Lower lobe of right lung (tissue), 2 donors: ENCODE results near the gene PLK5. TPM values are rescaled to one million over a fixed set of nuclear protein-coding genes. Genes with fewer than 3 reads are reported as not detected.

Experiments used
- ATAC-seq, 2 donors: fragments of 200-7000 bp; cut with Tn5 transposase; one replicate each; pipeline ENCODE4 v1.9.1; 2020 to 2022; ENCODE audit warnings: mild to moderate bottlenecking in 2 of 2, moderate library complexity in 2 of 2
- DNase-seq: peaks from one replicate; pipeline ENCODE4 v3.0.0-alpha.2; 2020
- H3K27ac ChIP-seq: fragments of 200-600 bp; one replicate; pipeline ENCODE4 v1.8.0; 2022
- H3K27me3 ChIP-seq: fragments of 200-600 bp; one replicate; pipeline ENCODE4 v1.8.0; 2022; ENCODE audit warnings: low read depth
- H3K36me3 ChIP-seq: fragments of 200-600 bp; one replicate; pipeline ENCODE4 v1.8.0; 2022; ENCODE audit warnings: mild to moderate bottlenecking
- H3K4me1 ChIP-seq: fragments of 200-600 bp; one replicate; pipeline ENCODE4 v1.8.0; 2022
- H3K4me3 ChIP-seq: fragments of 200-600 bp; one replicate; pipeline ENCODE4 v1.8.0; 2022; ENCODE audit warnings: mild to moderate bottlenecking
- H3K9me3 ChIP-seq: fragments of 200-600 bp; one replicate; pipeline ENCODE4 v1.8.0; 2022
- intact Hi-C: fragments of 100-400 bp; cut with DNase I; formaldehyde crosslinking; loops from one replicate; pipeline ENCODE4 v1.11.0; 2022
- total RNA-seq: library from RNA; stranded (reverse); fragmentation: NEBNext Ultra II Directional; extraction: Animal tissue kit (Norgen Biotek cat#: 25700); gene quantifications from one replicate; pipeline ENCODE4 v1.2.1, GENCODE V29; 2021
- TF ChIP-seq, protein P1 (sequence below): fragments of 200-600 bp; IDR thresholded peaks from one replicate; pipeline ENCODE4 v1.8.0; 2022; ENCODE audit warnings: antibody characterized with exemption, mild to moderate bottlenecking
- donor health status: DM: no; HTN: yes; CAD: no; lungs with severe emphysema.

The PLK5 gene
- total RNA-seq, 1 donor from 2014 or later: not detected

- Histone ChIP-seq H3K27me3 (no peaks in the 10 kb centered on the region), H3K27ac (no peak overlapping the region), H3K9me3 (no peaks in the 10 kb centered on the region), H3K4me1 (peaks cover 15% of the 10 kb centered on the region), H3K4me3 (no peak overlapping the region), H3K36me3 (no peaks in the 10 kb centered on the region)
- no peak for DNase-seq
- ATAC-seq: no peak
- intact Hi-C loops: no loop called here
- TF ChIP-seq, protein P1, sequence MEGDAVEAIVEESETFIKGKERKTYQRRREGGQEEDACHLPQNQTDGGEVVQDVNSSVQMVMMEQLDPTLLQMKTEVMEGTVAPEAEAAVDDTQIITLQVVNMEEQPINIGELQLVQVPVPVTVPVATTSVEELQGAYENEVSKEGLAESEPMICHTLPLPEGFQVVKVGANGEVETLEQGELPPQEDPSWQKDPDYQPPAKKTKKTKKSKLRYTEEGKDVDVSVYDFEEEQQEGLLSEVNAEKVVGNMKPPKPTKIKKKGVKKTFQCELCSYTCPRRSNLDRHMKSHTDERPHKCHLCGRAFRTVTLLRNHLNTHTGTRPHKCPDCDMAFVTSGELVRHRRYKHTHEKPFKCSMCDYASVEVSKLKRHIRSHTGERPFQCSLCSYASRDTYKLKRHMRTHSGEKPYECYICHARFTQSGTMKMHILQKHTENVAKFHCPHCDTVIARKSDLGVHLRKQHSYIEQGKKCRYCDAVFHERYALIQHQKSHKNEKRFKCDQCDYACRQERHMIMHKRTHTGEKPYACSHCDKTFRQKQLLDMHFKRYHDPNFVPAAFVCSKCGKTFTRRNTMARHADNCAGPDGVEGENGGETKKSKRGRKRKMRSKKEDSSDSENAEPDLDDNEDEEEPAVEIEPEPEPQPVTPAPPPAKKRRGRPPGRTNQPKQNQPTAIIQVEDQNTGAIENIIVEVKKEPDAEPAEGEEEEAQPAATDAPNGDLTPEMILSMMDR: no peak
Measured at GRCh38 chr19:1481224-1481892, 42.5 kb upstream of the PLK5 start.

DNA sequence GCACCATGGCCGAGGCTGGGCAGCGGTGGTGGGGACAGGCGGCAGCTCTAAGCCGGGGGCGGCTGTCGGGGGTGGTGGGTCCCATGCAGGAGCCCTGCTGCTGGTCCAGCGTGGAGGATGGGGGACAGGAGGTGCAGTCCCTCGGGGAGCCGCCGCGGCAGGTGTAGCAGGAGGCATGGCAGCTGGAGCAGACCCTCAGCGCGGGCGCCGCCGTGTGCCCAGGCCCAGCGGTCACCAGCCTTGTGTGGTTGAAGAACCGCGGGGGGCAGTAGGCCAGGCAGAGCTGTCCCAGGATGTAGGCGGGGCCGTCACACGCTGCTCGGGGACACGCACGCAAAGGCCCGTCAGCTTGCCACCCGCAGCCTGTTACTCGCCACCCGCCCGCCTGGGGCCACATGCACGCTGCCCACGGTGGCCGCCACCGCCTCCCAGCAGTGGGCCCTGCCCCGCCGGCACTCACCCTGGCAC lies 42.0 kb upstream of the PLK5 start:
- ATAC-seq: no peak
- Histone ChIP-seq H3K4me3 (no peak overlapping the region), H3K36me3 (no peaks in the 10 kb centered on the region), H3K9me3 (no peaks in the 10 kb centered on the region), H3K27ac (no peak overlapping the region), H3K27me3 (no peaks in the 10 kb centered on the region), H3K4me1 (peaks cover 15% of the 10 kb centered on the region)
- intact Hi-C loops: no loop called here
- TF ChIP-seq, protein P1: no peak
- DNase-seq: peak; percentile 48

DNA sequence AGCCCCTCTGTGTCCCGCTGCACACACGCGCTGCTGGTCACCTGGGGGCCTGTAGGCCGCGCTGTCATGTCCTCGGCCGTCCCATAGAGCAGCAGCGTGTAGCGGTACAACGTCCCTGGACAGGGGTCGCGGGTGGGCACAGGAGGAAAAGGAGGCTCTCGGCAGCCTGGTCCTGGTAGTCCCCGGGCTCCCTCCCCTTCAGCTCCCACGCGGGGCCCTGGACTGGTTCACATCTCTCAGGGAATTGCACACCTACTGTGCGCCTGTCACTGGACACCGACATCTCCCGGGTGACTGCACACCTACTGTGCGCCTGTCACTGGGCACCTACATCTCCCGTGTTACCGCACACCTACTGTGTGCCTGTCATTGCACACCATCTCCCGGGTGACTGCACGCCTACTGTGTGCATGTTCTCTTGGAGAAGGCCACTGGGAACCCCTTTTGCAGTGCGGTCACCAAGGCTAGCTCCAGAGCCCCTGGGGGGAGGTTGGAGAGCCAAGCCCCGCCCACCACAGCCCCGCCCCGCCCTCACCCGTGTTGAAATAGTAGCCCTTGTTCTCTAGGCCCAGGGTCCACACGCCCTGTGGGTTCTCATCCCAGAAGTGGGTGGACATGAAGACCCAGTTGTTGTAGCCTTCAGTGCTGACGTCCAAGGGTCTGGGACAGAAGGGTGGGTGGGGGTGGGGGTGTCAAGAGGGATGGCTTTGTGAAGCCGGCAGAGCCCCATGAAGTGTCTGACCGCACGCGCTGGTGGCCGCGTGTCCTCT lies 41.3 kb upstream of the PLK5 start:
- DNase-seq (peak; percentile 45), ATAC-seq (no peak)
- H3K36me3 ChIP-seq: no peaks in the 10 kb centered on the region
- no peaks in the 10 kb centered on the region for H3K9me3 ChIP-seq
- peaks cover 13% of the 10 kb centered on the region for H3K4me1 ChIP-seq
- no peak overlapping the region for H3K27ac ChIP-seq
- intact Hi-C loops: no loop called here
- no peak overlapping the region for H3K4me3 ChIP-seq
- H3K27me3 ChIP-seq: no peaks in the 10 kb centered on the region
- TF ChIP-seq, protein P1: no peak

GRCh38 chr19:1483131-1483978 lies 40.5 kb upstream of the PLK5 start:
- Histone ChIP-seq H3K27me3 (no peaks in the 10 kb centered on the region), H3K4me1 (peaks cover 5% of the 10 kb centered on the region), H3K9me3 (no peaks in the 10 kb centered on the region), H3K27ac (no peak overlapping the region), H3K4me3 (no peak overlapping the region), H3K36me3 (no peaks in the 10 kb centered on the region)
- ATAC-seq: no peak
- TF ChIP-seq, protein P1: no peak
- DNase-seq: peak; percentile 46
- intact Hi-C loops: no loop called here

DNA sequence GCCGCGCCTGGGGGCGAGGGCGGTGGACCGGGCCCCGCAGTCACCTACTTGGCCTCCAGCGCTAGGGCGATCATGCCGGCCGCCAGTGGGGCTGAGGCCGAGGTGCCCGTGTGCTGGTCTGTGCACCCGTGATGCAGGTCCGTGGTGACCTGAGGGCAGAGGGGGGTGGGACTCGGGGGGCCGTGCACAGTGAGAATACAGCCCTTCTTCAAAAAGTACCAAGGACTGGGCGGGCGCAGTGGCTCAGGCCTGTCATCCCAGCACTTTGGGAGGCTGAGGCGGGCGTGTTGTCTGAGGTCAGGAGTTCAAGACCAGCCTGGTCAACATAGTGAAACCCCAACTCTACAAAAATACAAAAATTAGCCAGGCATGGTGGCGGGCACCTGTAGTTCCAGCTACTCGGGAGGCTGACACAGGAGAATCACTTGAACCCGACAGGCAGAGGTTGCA lies 39.9 kb upstream of the PLK5 start:
- no peak overlapping the region for H3K4me3 ChIP-seq
- no peak for ATAC-seq
- DNase-seq: no peak
- intact Hi-C loops: no loop called here
- H3K36me3 ChIP-seq: no peaks in the 10 kb centered on the region
- H3K27me3 ChIP-seq: no peaks in the 10 kb centered on the region
- H3K4me1 ChIP-seq: peaks cover 4% of the 10 kb centered on the region
- H3K27ac ChIP-seq: no peak overlapping the region
- no peaks in the 10 kb centered on the region for H3K9me3 ChIP-seq
- TF ChIP-seq, protein P1: no peak
